H9 (cell line): ENCODE results near the gene F5. TPM values are rescaled to one million over a fixed set of nuclear protein-coding genes. Genes with fewer than 3 reads are reported as not detected.

Experiments
- DNase-seq: peaks from one replicate; pipeline ENCODE4 v3.0.0-alpha.2; 2017
- H2AFZ ChIP-seq: one replicate; pipeline ENCODE4 v1.6.1; 2013; ENCODE audit warnings: mild to moderate bottlenecking, low read length, control low read depth, moderate library complexity
- H2AK5ac ChIP-seq: 2 replicates; pipeline ENCODE4 v1.6.1; 2013; ENCODE audit warnings: low read length, control low read depth, mixed read lengths; ENCODE audit not compliant: insufficient read length
- H2BK120ac ChIP-seq: one replicate; pipeline ENCODE4 v1.6.1; 2013; ENCODE audit warnings: low read depth, mild to moderate bottlenecking, low read length, control low read depth, inconsistent platforms; ENCODE audit not compliant: poor library complexity, severe bottlenecking
- H2BK12ac ChIP-seq: 2 replicates; pipeline ENCODE4 v1.6.1; 2013; ENCODE audit warnings: low read length, control low read depth, mixed read lengths, low read depth; ENCODE audit not compliant: insufficient read length
- H2BK15ac ChIP-seq: 2 replicates; pipeline ENCODE4 v1.6.1; 2013; ENCODE audit warnings: low read depth, low read length, control low read depth
- H2BK20ac ChIP-seq: one replicate; pipeline ENCODE4 v1.6.1; 2013; ENCODE audit warnings: low read depth, mild to moderate bottlenecking, low read length, control low read depth, inconsistent platforms; ENCODE audit not compliant: poor library complexity, severe bottlenecking
- H2BK5ac ChIP-seq: 2 replicates; pipeline ENCODE4 v1.6.1; 2013; ENCODE audit warnings: low read length, control low read depth, mixed read lengths; ENCODE audit not compliant: insufficient read length
- H3K14ac ChIP-seq: 2 replicates; pipeline ENCODE4 v1.6.1; 2013; ENCODE audit warnings: low read length, control low read depth; ENCODE audit not compliant: insufficient read depth
- H3K18ac ChIP-seq: 2 replicates; pipeline ENCODE4 v1.6.1; 2013; ENCODE audit warnings: low read depth, mild to moderate bottlenecking, mixed read lengths, low read length, control low read depth; ENCODE audit not compliant: insufficient read length
- H3K23ac ChIP-seq: 2 replicates; pipeline ENCODE4 v1.6.1; 2013; ENCODE audit warnings: low read length, control low read depth, mixed read lengths, low read depth; ENCODE audit not compliant: insufficient read length
- H3K23me2 ChIP-seq: 2 replicates; pipeline ENCODE4 v1.6.1; 2013; ENCODE audit warnings: low read depth, mild to moderate bottlenecking, mixed read lengths, low read length, control low read depth; ENCODE audit not compliant: insufficient read length, poor library complexity, severe bottlenecking
- H3K27ac ChIP-seq: 2 replicates; pipeline ENCODE4 v1.5.1; 2013; ENCODE audit warnings: low read length, control low read depth, mixed read lengths, low read depth; ENCODE audit not compliant: insufficient read length
- H3K27me3 ChIP-seq: 2 replicates; pipeline ENCODE4 v1.6.1; 2013; ENCODE audit warnings: low read length, control low read depth, inconsistent platforms; ENCODE audit not compliant: insufficient read depth
- H3K4ac ChIP-seq: 2 replicates; pipeline ENCODE4 v1.6.1; 2013; ENCODE audit warnings: low read depth, mild to moderate bottlenecking, control low read depth, inconsistent platforms, low read length, moderate library complexity
- H3K4me1 ChIP-seq: 2 replicates; pipeline ENCODE4 v1.6.1; 2013; ENCODE audit warnings: low read length, control low read depth, inconsistent platforms; ENCODE audit not compliant: insufficient read depth
- H3K4me2 ChIP-seq: 2 replicates; pipeline ENCODE4 v1.6.1; 2013; ENCODE audit warnings: low read length, control low read depth, mixed read lengths; ENCODE audit not compliant: insufficient read length, insufficient read depth
- H3K56ac ChIP-seq: 2 replicates; pipeline ENCODE4 v1.6.1; 2013; ENCODE audit warnings: low read depth, mild to moderate bottlenecking, mixed read lengths, low read length, control low read depth; ENCODE audit not compliant: insufficient read length
- H3K79me1 ChIP-seq: 2 replicates; pipeline ENCODE4 v1.6.1; 2013; ENCODE audit warnings: low read depth, mild to moderate bottlenecking, moderate library complexity, low read length, control low read depth, inconsistent platforms; ENCODE audit not compliant: insufficient read depth, poor library complexity, severe bottlenecking
- H3K79me2 ChIP-seq: 2 replicates; pipeline ENCODE4 v1.6.1; 2013; ENCODE audit warnings: low read length, control low read depth, inconsistent platforms; ENCODE audit not compliant: insufficient read depth
- H3K9ac ChIP-seq: 2 replicates; pipeline ENCODE4 v1.6.1; 2013; ENCODE audit warnings: low read length, control low read depth, mixed read lengths; ENCODE audit not compliant: insufficient read length; ENCODE audit errors: extremely low read depth
- H3K9me3 ChIP-seq: one replicate; pipeline ENCODE4 v1.6.1; 2013; ENCODE audit warnings: low read depth, low read length, inconsistent platforms; ENCODE audit not compliant: control insufficient read depth
- H3T11ph ChIP-seq: one replicate; pipeline ENCODE4 v1.6.1; 2013; ENCODE audit warnings: mild to moderate bottlenecking, low read length, control low read depth, inconsistent platforms
- H4K20me1 ChIP-seq: one replicate; pipeline ENCODE4 v1.6.1; 2013; ENCODE audit not compliant: control insufficient read depth, insufficient read length, insufficient read depth
- H4K5ac ChIP-seq: 2 replicates; pipeline ENCODE4 v1.6.1; 2013; ENCODE audit warnings: low read depth, mild to moderate bottlenecking, mixed read lengths, low read length, control low read depth; ENCODE audit not compliant: insufficient read length
- H4K8ac ChIP-seq: replicated peaks from 2 replicates; pipeline ENCODE4 v1.6.1; 2013; ENCODE audit warnings: low read length, control low read depth, mixed read lengths, low read depth; ENCODE audit not compliant: insufficient read length
- H4K91ac ChIP-seq: 2 replicates; pipeline ENCODE4 v1.6.1; 2013; ENCODE audit warnings: low read depth, mild to moderate bottlenecking, moderate library complexity, mixed read lengths, low read length, control low read depth; ENCODE audit not compliant: insufficient read length
- H3K27ac Mint-ChIP-seq, 3 experiments: 2 replicates in 2 of 3; 3 replicates in 1 of 3; pipeline ENCODE4 v1.8.0; 2020 to 2021; ENCODE audit warnings: mixed read lengths in 3 of 3, mild to moderate bottlenecking in 1 of 3, moderate library complexity in 1 of 3
- H3K27me3 Mint-ChIP-seq: 2 replicates; pipeline ENCODE4 v1.8.0; 2021; ENCODE audit warnings: low read depth, mild to moderate bottlenecking, moderate library complexity, mixed read lengths
- H3K36me3 Mint-ChIP-seq, 3 experiments: 2 replicates in 2 of 3; 3 replicates in 1 of 3; pipeline ENCODE4 v1.8.0; 2020 to 2021; ENCODE audit warnings: low read depth in 3 of 3, mixed read lengths in 3 of 3; ENCODE audit not compliant: insufficient read depth in 1 of 3
- H3K4me1 Mint-ChIP-seq, 2 experiments: 2 replicates each; pipeline ENCODE4 v1.8.0; 2020; ENCODE audit warnings: mixed read lengths in 2 of 2
- H3K4me3 Mint-ChIP-seq, 2 experiments: 2 replicates in 1 of 2; 3 replicates in 1 of 2; pipeline ENCODE4 v1.8.0; 2020 to 2021; ENCODE audit warnings: mild to moderate bottlenecking in 2 of 2, mixed read lengths in 2 of 2, moderate library complexity in 1 of 2
- H3K9me3 Mint-ChIP-seq, 2 experiments: 2 replicates in 1 of 2; 3 replicates in 1 of 2; pipeline ENCODE4 v1.8.0; 2020; ENCODE audit warnings: mild to moderate bottlenecking in 2 of 2, mixed read lengths in 2 of 2, moderate library complexity in 1 of 2
- CTCF ChIP-seq: fragments of 200-600 bp; sonication (generic); conservative IDR thresholded peaks from 3 replicates; pipeline ENCODE4 v1.8.0; 2021; ENCODE audit warnings: antibody characterized with exemption, mild to moderate bottlenecking
- WGBS: extraction: QIAGEN DNeasy Blood & Tissue Kit; methylation state at CpG from one replicate; pipeline ENCODE4 v1.1.7; 2013; ENCODE audit warnings: missing lambda C conversion rate, low lambda C conversion rate, mixed read lengths; ENCODE audit not compliant: insufficient read length; ENCODE audit errors: extremely low coverage; 5-methylcytosine and 5-hydroxymethylcytosine counted together
- total RNA-seq: library from RNA; stranded (reverse); gene quantifications from 2 replicates; pipeline ENCODE4 v1.2.1, GENCODE V29; 2021

The F5 gene
- total RNA-seq, 1 experiment from 2014 or later: 0.04 TPM

DNA sequence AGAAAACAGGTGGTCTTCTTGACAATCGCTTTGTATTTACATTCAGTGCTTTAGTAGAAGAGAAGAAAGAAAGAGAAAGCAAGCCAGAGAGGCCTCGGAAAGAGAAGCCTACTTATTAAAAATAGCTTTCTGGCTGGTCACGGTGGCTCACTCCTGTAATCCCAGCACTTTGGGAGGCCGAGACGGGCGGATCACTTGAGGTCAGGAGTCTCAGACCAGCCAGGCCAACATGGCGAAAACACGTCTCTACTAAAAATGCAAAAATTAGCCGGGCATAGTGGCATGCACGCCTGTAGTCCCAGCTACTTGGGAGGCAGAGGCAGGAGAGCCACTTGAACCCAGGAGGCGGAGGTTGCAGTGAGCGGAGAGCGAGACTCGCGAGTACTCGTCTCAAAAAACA is 98.7 kb downstream of the F5 start:
- Histone ChIP-seq H3K23ac (no peak overlapping the region), H3K14ac (no peak overlapping the region), H4K8ac (no peak overlapping the region), H4K5ac (no peak overlapping the region), H3K4me2 (no peak overlapping the region), H3K79me2 (peaks cover 18% of the 10 kb centered on the region; the same call in 1 of the 2 replicates), H3K56ac (no peak overlapping the region), H2AFZ (no peak overlapping the region), H3K9me3 (no peaks in the 10 kb centered on the region), H3K9ac (no peak overlapping the region), H4K91ac (no peak overlapping the region), H3K79me1 (peaks cover 4% of the 10 kb centered on the region), H3K27me3 (no peaks in the 10 kb centered on the region), H3K4me1 (peaks cover 7% of the 10 kb centered on the region), H4K20me1 (no peaks in the 10 kb centered on the region), H3K23me2 (peaks cover 15% of the 10 kb centered on the region), H3T11ph (no peak overlapping the region), H2BK15ac (no peak overlapping the region), H2AK5ac (no peak overlapping the region), H2BK5ac (no peak overlapping the region), H2BK12ac (no peak overlapping the region), H3K18ac (no peak overlapping the region), H3K4ac (no peak overlapping the region), H3K27ac (no peak overlapping the region), H2BK120ac (no peak overlapping the region), H2BK20ac (no peak overlapping the region)
- no peaks in the 10 kb centered on the region; a peak in 1 of 7 replicates for H3K36me3 Mint-ChIP-seq
- H3K27me3 Mint-ChIP-seq: no peaks in the 10 kb centered on the region
- no CpG with 5 or more reads among the region's 16 CpGs for WGBS
- TF ChIP-seq CTCF: no peak
- no peak for DNase-seq
- peak overlapping the region; percentile 8 to 36; a peak in 3 of 5 replicates for H3K4me3 Mint-ChIP-seq
- H3K9me3 Mint-ChIP-seq: no peaks in the 10 kb centered on the region; a peak in 1 of 5 replicates
- peak overlapping the region in 2 of 3 experiments; percentile 19 to 71; a peak in 2 of 7 replicates for H3K27ac Mint-ChIP-seq
- peaks cover 47 to 48% of the 10 kb centered on the region in 2 experiments for H3K4me1 Mint-ChIP-seq
